Fibroblast of lung (primary cell): ENCODE measurements around the gene MACF1.

Source experiments
- CTCF ChIP-seq, 2 donors: IDR thresholded peaks in 1 of 2; conservative IDR thresholded peaks in 1 of 2; 1 replicate in 1 of 2; 2 replicates in 1 of 2; pipeline ENCODE4 v1.5.1; 2011 to 2012; ENCODE audit warnings: low read length in 2 of 2, control low read depth in 1 of 2, inconsistent platforms in 1 of 2, low read depth in 1 of 2, mild to moderate bottlenecking in 1 of 2
- EZH2 ChIP-seq: IDR thresholded peaks from 2 replicates; pipeline ENCODE4 v1.5.1; 2012; ENCODE audit warnings: low read length, control low read depth, mild to moderate bottlenecking; ENCODE audit errors: missing control alignments

GRCh38 chr1:39526466-39527189, 322.1 kb downstream of the MACF1 start:
- TF ChIP-seq EZH2 = no peak
- no peak for TF ChIP-seq CTCF (conservative IDR thresholded peaks at IDR 0.05 in 1 of 2, IDR thresholded peaks at IDR 0.05 in 1 of 2; ENCODE audit: low read depth in 1 of 2, low read length in 2 of 2)
